Panc1 (cell line): ENCODE data around the gene ELP2.

Experiments
- CTCF ChIP-seq: fragments of 450-650 bp; IDR thresholded peaks from 2 replicates; pipeline ENCODE4 v1.5.1; 2017; ENCODE audit warnings: mild to moderate bottlenecking
- POLR2AphosphoS5 ChIP-seq: IDR thresholded peaks from 2 replicates; pipeline ENCODE4 v1.6.1; 2012; ENCODE audit warnings: mild to moderate bottlenecking, low read depth, low read length, moderate library complexity
- REST ChIP-seq, 2 experiments: IDR thresholded peaks; 2 replicates each; pipeline ENCODE4 v1.6.1; 2011 to 2012; ENCODE audit warnings: low read depth in 2 of 2, control low read depth in 1 of 2, low read length in 1 of 2, mild to moderate bottlenecking in 1 of 2, moderate library complexity in 1 of 2; ENCODE audit not compliant: insufficient read depth in 1 of 2
- SIN3A ChIP-seq: IDR thresholded peaks from 2 replicates; pipeline ENCODE4 v1.6.1; 2012; ENCODE audit warnings: low read depth, mild to moderate bottlenecking, low read length, moderate library complexity, borderline replicate concordance; ENCODE audit not compliant: insufficient read depth
- TCF7L2 ChIP-seq: IDR thresholded peaks from 2 replicates; pipeline ENCODE4 v1.6.1; 2011; ENCODE audit warnings: mild to moderate bottlenecking, low read depth, low read length, inconsistent platforms

GRCh38 chr18:36153771-36154170 is 24.1 kb downstream of the ELP2 start:
- TF ChIP-seq CTCF (no peak), POLR2AphosphoS5 (no peak), TCF7L2 (no peak), REST (IDR thresholded peaks at IDR 0.05; ENCODE audit: insufficient read depth in 1 of 2, low read depth in 2 of 2, low read length in 1 of 2) (no peak), SIN3A (no peak)
